ENCODE results near the gene APH1A.

DNA sequence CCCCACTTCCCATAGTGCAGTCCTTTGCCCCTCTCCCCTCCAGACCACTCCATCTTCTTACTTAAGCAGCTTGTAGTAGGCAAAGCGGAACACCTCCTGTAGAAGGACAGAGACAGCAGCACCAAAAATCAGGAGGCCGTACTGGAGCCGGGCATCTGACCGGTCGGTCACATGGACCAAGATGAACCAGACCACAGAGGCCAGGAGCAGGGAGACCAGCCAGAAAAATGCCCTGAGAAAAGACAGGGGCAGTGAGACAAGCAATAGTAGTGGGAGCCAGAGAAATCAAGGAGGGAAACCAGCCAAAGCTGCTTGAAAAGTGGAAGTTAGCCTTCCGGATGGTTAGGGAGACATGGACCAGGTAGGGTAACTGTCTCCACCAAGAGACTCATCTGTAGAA is 920 bp downstream of the APH1A start:
- TF ChIP-seq CTCF (IDR thresholded peaks at IDR 0.05) = no peak
- TF ChIP-seq POLR2A (IDR thresholded peaks at IDR 0.05) = no peak

Measured in uterus (tissue), 2 donors.